Ovary (tissue), 3 donors: Measurements from ENCODE around the gene PADI1.

Experiments
- EP300 ChIP-seq: sonication (generic); formaldehyde crosslinking; IDR thresholded peaks from one replicate; pipeline ENCODE4 v1.6.1; 2017; ENCODE audit warnings: antibody characterized with exemption
- POLR2A ChIP-seq: fragments of 450-650 bp; IDR thresholded peaks from one replicate; pipeline ENCODE4 v1.6.1; 2017; ENCODE audit warnings: antibody characterized with exemption, mild to moderate bottlenecking, moderate library complexity
- TF ChIP-seq, protein P1 (sequence below), 3 donors: fragments of 450-650 bp in 2 of 3; fragments of 200-600 bp in 1 of 3; IDR thresholded peaks; one replicate each; pipeline versions ENCODE4 v1.5.1 to v1.8.0; 2016 to 2022; ENCODE audit warnings: antibody characterized with exemption in 3 of 3, mild to moderate bottlenecking in 1 of 3
- donor health status: DM: no; HTN: no; CAD: no.

DNA sequence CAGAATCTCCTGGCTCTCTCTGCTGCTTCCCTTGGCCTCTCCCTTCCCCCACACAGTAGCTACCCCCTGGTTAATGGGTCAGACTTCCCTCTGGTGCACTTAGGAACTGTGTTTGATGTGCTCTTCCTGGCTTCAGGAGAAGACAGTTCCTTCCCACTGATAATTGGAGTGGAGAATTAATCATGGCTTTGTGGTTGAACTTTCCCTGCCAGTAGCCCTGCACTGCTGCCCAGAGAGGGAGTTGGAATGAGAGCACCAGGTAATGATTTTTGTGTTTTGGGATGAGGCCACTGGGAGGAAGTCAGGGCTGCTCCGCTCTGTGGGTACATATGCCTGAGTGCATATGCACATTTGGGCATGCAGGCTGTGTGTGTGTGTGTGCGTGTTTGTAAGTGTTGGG, 46.0 kb upstream of the PADI1 start:
- TF ChIP-seq POLR2A = no peak
- TF ChIP-seq, protein P1, sequence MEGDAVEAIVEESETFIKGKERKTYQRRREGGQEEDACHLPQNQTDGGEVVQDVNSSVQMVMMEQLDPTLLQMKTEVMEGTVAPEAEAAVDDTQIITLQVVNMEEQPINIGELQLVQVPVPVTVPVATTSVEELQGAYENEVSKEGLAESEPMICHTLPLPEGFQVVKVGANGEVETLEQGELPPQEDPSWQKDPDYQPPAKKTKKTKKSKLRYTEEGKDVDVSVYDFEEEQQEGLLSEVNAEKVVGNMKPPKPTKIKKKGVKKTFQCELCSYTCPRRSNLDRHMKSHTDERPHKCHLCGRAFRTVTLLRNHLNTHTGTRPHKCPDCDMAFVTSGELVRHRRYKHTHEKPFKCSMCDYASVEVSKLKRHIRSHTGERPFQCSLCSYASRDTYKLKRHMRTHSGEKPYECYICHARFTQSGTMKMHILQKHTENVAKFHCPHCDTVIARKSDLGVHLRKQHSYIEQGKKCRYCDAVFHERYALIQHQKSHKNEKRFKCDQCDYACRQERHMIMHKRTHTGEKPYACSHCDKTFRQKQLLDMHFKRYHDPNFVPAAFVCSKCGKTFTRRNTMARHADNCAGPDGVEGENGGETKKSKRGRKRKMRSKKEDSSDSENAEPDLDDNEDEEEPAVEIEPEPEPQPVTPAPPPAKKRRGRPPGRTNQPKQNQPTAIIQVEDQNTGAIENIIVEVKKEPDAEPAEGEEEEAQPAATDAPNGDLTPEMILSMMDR (IDR thresholded peaks at IDR 0.05) = no peak
- no peak for TF ChIP-seq EP300
